Omental fat pad (tissue), 4 donors: ENCODE results near the gene SH3PXD2A. TPM values are rescaled to one million over a fixed set of nuclear protein-coding genes. Genes with fewer than 3 reads are reported as not detected.
"Not testable (repeated sequence)": the region's sequence is repeated elsewhere in the genome, so short reads cannot be mapped to it uniquely, and the experiment has no call there.

Source experiments
- ATAC-seq: fragments of 150-250 bp; one replicate; pipeline ENCODE4 v1.9.1; 2016; ENCODE audit warnings: mild to moderate bottlenecking, moderate library complexity; ENCODE audit not compliant: low FRiP score
- DNase-seq: peaks from one replicate; pipeline ENCODE4 v3.0.0-alpha.2; 2019; ENCODE audit warnings: low spot score
- CTCF ChIP-seq, 3 donors: fragments of 450-650 bp; IDR thresholded peaks; one replicate each; pipeline ENCODE4 v1.5.1; 2016 to 2017; ENCODE audit warnings: antibody characterized with exemption in 3 of 3, mild to moderate bottlenecking in 3 of 3, moderate library complexity in 2 of 3
- total RNA-seq, 4 donors: library from RNA; depleted of rRNA; stranded (reverse); fragments of >200 nt; gene quantifications; one replicate each; pipeline ENCODE4 v1.1.0, GENCODE V29; 2016

Gene SH3PXD2A
- total RNA-seq, 4 donors from 2014 or later: 21.0 to 36.3 (median 22.5) TPM

- TF ChIP-seq CTCF (IDR thresholded peaks at IDR 0.05): no peak
- ATAC-seq (no peak), DNase-seq (no peak)
These were observed 74.9 kb downstream of the SH3PXD2A start for GRCh38 chr10:103780242-103781149.

DNA sequence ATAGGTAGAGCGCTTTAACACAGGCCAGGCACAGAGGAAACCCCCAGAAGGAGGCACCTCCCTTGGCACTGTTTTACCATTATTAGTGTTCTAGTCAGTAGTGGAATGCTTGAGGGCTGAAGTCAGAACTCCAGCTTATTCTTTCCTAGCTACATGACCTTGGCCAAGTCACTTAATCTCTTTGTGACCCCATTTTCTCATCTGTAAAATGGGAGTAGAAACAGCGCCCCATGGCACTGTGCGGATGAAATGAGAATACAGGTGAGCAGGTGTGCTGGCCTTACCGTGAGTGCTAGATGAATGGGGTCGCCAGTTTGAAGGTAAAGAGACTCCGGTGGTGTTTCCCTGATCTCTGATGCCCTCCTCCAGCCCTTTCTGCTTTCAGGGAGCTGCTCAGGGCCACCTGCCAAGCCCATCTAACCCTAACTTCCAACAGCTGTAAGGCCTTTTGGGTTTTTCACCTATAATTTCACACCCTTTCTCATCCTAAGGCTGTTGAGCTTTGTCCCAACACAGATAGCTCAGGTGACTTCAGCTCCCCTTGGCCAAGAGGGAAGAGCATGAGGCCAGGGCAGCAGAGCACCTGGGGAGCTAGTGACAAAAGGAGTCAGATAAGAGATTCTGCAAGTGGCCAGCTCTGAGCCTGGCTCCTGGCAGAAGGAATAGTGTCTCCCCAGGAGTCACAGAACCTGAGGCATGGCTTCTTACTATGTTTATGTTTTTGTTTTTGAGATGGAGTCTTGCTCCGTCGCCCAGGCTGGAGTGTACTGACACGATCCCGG lies 76.8 kb downstream of the SH3PXD2A start:
- no peak for DNase-seq
- TF ChIP-seq CTCF (IDR thresholded peaks at IDR 0.05): no peak
- ATAC-seq: no peak

DNA sequence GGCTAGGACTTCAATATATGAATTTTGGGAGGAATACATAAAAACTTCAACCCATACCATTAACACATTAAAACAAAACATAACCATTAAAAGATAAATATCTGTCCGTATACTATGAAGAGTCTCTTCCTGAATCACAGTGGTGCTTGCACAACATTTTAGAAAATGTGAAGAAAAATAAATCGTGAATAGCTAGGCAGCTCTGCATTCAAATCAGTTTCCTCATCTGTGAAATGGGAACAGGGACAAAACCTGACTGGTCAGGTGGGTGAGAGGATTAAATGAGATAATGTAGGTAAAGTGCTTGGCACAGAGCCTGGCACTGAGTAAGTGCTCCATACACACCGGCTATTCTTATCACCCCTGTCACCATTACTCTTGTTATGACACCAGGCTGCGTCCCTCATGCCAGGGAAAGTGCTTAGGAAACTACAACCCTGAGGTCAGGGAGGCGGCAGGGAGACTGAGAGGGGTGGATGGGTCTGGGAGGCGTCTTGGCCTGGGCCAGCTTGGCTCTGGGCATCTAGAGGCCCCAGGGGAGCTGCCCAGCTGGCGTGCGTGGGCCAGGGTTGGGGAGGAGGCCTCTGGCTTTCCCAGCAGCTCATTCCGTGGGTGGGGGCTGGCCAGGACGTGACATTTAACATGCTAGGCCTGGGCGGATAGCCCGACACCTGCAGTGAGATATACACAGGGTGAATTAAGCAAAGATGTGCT lies 78.3 kb downstream of the SH3PXD2A start:
- peak; percentile 66 for ATAC-seq
- no peak for TF ChIP-seq CTCF (IDR thresholded peaks at IDR 0.05)
- no peak for DNase-seq

DNA sequence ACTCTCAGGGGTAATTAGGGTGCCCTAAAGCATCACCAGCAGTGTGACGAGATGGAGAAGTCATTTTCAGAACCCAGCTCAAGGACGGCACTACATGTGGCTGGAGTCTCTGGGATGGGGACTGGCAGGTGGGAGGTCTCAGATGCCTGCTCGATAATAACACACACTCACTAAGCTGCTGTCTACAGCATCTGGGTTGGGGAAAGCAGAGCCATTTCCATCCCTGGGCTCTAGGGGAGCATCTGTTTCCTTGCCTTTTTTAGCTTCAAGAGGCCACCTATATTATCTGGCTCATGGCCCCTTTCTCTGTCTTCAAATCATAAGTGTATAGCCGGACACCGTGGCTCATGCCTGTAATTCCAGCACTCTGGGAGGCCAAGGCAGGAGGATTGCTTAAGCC lies 79.6 kb downstream of the SH3PXD2A start:
- DNase-seq (no peak), ATAC-seq (no peak)
- TF ChIP-seq CTCF (IDR thresholded peaks at IDR 0.05): no peak

GRCh38 chr10:103772846-103773245 lies 82.5 kb downstream of the SH3PXD2A start:
- ATAC-seq, DNase-seq: not testable (repeated sequence)

GRCh38 chr10:103772096-103772845 lies 83.1 kb downstream of the SH3PXD2A start:
- peak; percentile 53 for DNase-seq
- peak; percentile 95 for ATAC-seq
- no peak for TF ChIP-seq CTCF (IDR thresholded peaks at IDR 0.05)
